ENCODE measurements around the gene RUNX3. TPM values are rescaled to one million over a fixed set of nuclear protein-coding genes. Genes with fewer than 3 reads are reported as not detected.

Gene RUNX3
- total RNA-seq, 1 experiment from 2014 or later = 3.7 TPM

- no peak for ATAC-seq
- no peaks in the 10 kb centered on the region for H3K36me3 ChIP-seq (ENCODE audit: low read depth, low read length)
- intact Hi-C loops (cut with micrococcal nuclease) = no loop called here
- no peaks in the 10 kb centered on the region for H3F3A ChIP-seq (ENCODE audit: low read length, unreplicated experiment)
- CTCF ChIA-PET = no interaction called here
- TF ChIP-seq, protein P1, sequence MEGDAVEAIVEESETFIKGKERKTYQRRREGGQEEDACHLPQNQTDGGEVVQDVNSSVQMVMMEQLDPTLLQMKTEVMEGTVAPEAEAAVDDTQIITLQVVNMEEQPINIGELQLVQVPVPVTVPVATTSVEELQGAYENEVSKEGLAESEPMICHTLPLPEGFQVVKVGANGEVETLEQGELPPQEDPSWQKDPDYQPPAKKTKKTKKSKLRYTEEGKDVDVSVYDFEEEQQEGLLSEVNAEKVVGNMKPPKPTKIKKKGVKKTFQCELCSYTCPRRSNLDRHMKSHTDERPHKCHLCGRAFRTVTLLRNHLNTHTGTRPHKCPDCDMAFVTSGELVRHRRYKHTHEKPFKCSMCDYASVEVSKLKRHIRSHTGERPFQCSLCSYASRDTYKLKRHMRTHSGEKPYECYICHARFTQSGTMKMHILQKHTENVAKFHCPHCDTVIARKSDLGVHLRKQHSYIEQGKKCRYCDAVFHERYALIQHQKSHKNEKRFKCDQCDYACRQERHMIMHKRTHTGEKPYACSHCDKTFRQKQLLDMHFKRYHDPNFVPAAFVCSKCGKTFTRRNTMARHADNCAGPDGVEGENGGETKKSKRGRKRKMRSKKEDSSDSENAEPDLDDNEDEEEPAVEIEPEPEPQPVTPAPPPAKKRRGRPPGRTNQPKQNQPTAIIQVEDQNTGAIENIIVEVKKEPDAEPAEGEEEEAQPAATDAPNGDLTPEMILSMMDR (conservative IDR thresholded peaks at IDR 0.05; ENCODE audit: low read depth, low read length) = no peak
- TF ChIP-seq EZH2 (IDR thresholded peaks at IDR 0.05; ENCODE audit: low read length, unreplicated experiment) (no peak), EZH2phosphoT487 (IDR thresholded peaks at IDR 0.05; ENCODE audit: borderline replicate concordance, low read length) (no peak)
- no peak for DNase-seq
- no peaks in the 10 kb centered on the region for H3K9me3 ChIP-seq (ENCODE audit: low read length)
- POLR2A ChIA-PET (ENCODE audit: unreplicated experiment) = no interaction called here
- H3K4me2 ChIP-seq (ENCODE audit: low read length) = no peak overlapping the region
- BruUV-seq (replicated peaks) = no TSS peak
- H3K4me1 ChIP-seq (ENCODE audit: insufficient read depth, low read length) = peaks cover 10% of the 10 kb centered on the region
- H3K4me3 ChIP-seq (ENCODE audit: low read length) = no peak overlapping the region
- H2AFZ ChIP-seq (ENCODE audit: low read length) = no peak overlapping the region
- H3K27me3 ChIP-seq (ENCODE audit: low read length) = no peaks in the 10 kb centered on the region
- no peak overlapping the region for H3K27ac ChIP-seq (ENCODE audit: low read length)
- no peaks in the 10 kb centered on the region for H3K9me2 ChIP-seq (replicated peaks; ENCODE audit: low read length)
- H4K20me1 ChIP-seq (ENCODE audit: low read length) = no peaks in the 10 kb centered on the region
- H3K79me2 ChIP-seq (ENCODE audit: low read length) = no peaks in the 10 kb centered on the region
- no peak overlapping the region for H3K9ac ChIP-seq (ENCODE audit: low read length)
Observed at GRCh38 chr1:24871306-24871901, 58.7 kb downstream of the RUNX3 start.

GRCh38 chr1:24870551-24871195 lies 59.4 kb downstream of the RUNX3 start:
- no peak overlapping the region for H3K27ac ChIP-seq (ENCODE audit: low read length)
- no peaks in the 10 kb centered on the region for H3K9me2 ChIP-seq (replicated peaks; ENCODE audit: low read length)
- H2AFZ ChIP-seq (ENCODE audit: low read length) = no peak overlapping the region
- TF ChIP-seq EZH2 (IDR thresholded peaks at IDR 0.05; ENCODE audit: low read length, unreplicated experiment) = no peak
- H3K36me3 ChIP-seq (ENCODE audit: low read depth, low read length) = no peaks in the 10 kb centered on the region
- ATAC-seq (no peak), DNase-seq (no peak)
- POLR2A ChIA-PET (ENCODE audit: unreplicated experiment) = no interaction called here
- H3K9me3 ChIP-seq (ENCODE audit: low read length) = no peaks in the 10 kb centered on the region
- H3K4me2 ChIP-seq (ENCODE audit: low read length) = no peak overlapping the region
- H3F3A ChIP-seq (ENCODE audit: low read length, unreplicated experiment) = no peaks in the 10 kb centered on the region
- H3K27me3 ChIP-seq (ENCODE audit: low read length) = no peaks in the 10 kb centered on the region
- no peak overlapping the region for H3K9ac ChIP-seq (ENCODE audit: low read length)
- H3K4me3 ChIP-seq (ENCODE audit: low read length) = no peak overlapping the region
- CTCF ChIA-PET = no interaction called here
- H4K20me1 ChIP-seq (ENCODE audit: low read length) = no peaks in the 10 kb centered on the region
- intact Hi-C loops (cut with micrococcal nuclease) = no loop called here
- H3K79me2 ChIP-seq (ENCODE audit: low read length) = no peaks in the 10 kb centered on the region
- no TSS peak for BruUV-seq (replicated peaks)
- H3K4me1 ChIP-seq (ENCODE audit: insufficient read depth, low read length) = peaks cover 13% of the 10 kb centered on the region

DNA sequence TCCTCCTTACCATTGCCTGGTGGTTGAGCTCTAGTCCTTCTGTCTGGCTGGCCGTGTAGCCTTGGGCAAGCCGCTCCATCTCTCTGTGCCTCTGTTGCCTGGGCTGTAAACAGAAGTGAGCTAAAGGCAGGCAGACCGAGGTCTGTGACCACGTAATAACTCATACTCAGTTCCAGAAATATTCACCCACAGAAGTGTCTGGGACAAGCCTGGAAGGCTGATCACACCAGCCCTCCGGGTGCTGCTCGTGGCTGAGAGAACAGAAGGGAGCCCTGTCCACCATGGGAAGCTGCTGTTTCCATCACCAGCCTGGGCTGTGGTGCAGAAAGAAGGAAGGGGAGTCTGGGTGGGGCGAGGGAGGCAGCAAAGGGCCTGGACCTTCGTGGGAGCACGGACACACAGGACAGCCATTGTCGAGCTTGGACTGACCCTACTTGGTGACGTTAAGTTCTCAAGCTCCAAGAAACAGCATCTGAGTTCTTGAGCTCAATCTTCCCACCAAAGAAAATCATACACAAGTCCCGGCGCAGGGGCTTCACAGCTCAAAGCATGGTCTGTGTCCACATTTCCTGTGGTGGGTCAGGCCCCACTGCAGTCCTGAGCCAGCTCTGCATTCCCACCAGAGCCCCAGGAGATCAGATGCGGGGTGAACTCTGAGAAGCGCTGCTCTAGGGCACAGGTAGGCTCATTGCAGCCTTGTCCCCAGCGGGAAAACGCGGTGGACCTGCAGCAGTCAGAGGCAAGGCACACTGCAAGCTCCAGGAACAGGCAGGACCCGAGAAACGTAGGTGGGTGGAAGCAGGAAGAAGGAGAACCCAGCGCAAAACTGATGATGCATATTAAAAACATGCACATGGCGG lies 61.8 kb downstream of the RUNX3 start:
- CTCF ChIA-PET = no interaction called here
- no peaks in the 10 kb centered on the region for H4K20me1 ChIP-seq (ENCODE audit: low read length)
- H3K27me3 ChIP-seq (ENCODE audit: low read length) = no peaks in the 10 kb centered on the region

More for the DNA sequence above, 61.8 kb downstream of the RUNX3 start:
- Histone ChIP-seq H3F3A (ENCODE audit: low read length, unreplicated experiment) (no peaks in the 10 kb centered on the region), H3K27ac (ENCODE audit: low read length) (no peak overlapping the region), H3K79me2 (ENCODE audit: low read length) (no peaks in the 10 kb centered on the region), H3K36me3 (ENCODE audit: low read depth, low read length) (no peaks in the 10 kb centered on the region), H2AFZ (ENCODE audit: low read length) (no peak overlapping the region), H3K4me1 (ENCODE audit: insufficient read depth, low read length) (peaks cover 29% of the 10 kb centered on the region), H3K4me3 (ENCODE audit: low read length) (no peak overlapping the region), H3K9me3 (ENCODE audit: low read length) (no peaks in the 10 kb centered on the region), H3K4me2 (ENCODE audit: low read length) (no peak overlapping the region), H3K9me2 (replicated peaks; ENCODE audit: low read length) (no peaks in the 10 kb centered on the region), H3K9ac (ENCODE audit: low read length) (no peak overlapping the region)
- intact Hi-C loops (cut with micrococcal nuclease) = no loop called here
- ATAC-seq (no peak), DNase-seq (no peak)
- no TSS peak for BruUV-seq (replicated peaks)
- POLR2A ChIA-PET (ENCODE audit: unreplicated experiment) = interaction anchor here (0.6 kb wide), 1 partner anchor 254 kb away, joined by 5 read pairs; no protein-coding TSS in a partner anchor
- TF ChIP-seq EZH2phosphoT487 (IDR thresholded peaks at IDR 0.05; ENCODE audit: borderline replicate concordance, low read length) = no peak
- no peak for TF ChIP-seq EZH2 (IDR thresholded peaks at IDR 0.05; ENCODE audit: low read length, unreplicated experiment)
- TF ChIP-seq, protein P1 (conservative IDR thresholded peaks at IDR 0.05; ENCODE audit: low read depth, low read length) = no peak
